Stomach (tissue), 4 donors: ENCODE results near the gene CNR2.

Experiments used
- EP300 ChIP-seq: sonication (generic); formaldehyde crosslinking; IDR thresholded peaks from one replicate; pipeline ENCODE4 v1.6.1; 2017; ENCODE audit warnings: antibody characterized with exemption
- POLR2A ChIP-seq, 4 donors: fragments of 450-650 bp; IDR thresholded peaks; one replicate each; pipeline ENCODE4 v1.6.1; 2016; ENCODE audit warnings: antibody characterized with exemption in 4 of 4, control low read depth in 2 of 4, mild to moderate bottlenecking in 1 of 4, moderate library complexity in 1 of 4
- POLR2AphosphoS5 ChIP-seq, 3 donors: sonication (generic); formaldehyde crosslinking; IDR thresholded peaks; one replicate each; pipeline ENCODE4 v1.6.1; 2016; ENCODE audit warnings: antibody characterized with exemption in 3 of 3
- TF ChIP-seq, protein P1 (sequence below), 7 experiments: fragments of 450-650 bp in 4 of 7; fragments of 200-600 bp in 3 of 7; sonication (generic) in 3 of 7; IDR thresholded peaks; one replicate each; pipeline ENCODE4 v1.5.1; 2016 to 2019; ENCODE audit warnings: antibody characterized with exemption in 7 of 7, control low read depth in 2 of 7, mild to moderate bottlenecking in 1 of 7

DNA sequence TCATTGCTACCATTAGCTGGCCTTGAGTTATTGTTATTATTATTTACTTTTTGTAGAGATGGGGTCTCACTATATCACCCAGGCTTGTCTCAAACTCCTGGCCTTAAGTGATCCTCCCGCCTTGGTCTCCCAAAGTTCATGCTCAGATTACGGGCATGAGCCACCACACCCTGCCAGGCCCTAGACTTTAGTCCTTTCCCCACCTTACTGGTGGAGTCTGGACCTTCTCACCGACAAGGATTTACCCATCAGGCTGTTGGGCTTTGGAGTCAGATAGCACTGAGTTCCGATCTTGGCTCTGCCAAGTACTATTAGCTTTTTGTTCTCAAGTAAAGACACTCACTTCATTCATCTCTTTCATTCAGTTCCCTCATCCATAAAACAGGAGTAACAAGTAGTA lies 17.2 kb downstream of the CNR2 start:
- TF ChIP-seq, protein P1, sequence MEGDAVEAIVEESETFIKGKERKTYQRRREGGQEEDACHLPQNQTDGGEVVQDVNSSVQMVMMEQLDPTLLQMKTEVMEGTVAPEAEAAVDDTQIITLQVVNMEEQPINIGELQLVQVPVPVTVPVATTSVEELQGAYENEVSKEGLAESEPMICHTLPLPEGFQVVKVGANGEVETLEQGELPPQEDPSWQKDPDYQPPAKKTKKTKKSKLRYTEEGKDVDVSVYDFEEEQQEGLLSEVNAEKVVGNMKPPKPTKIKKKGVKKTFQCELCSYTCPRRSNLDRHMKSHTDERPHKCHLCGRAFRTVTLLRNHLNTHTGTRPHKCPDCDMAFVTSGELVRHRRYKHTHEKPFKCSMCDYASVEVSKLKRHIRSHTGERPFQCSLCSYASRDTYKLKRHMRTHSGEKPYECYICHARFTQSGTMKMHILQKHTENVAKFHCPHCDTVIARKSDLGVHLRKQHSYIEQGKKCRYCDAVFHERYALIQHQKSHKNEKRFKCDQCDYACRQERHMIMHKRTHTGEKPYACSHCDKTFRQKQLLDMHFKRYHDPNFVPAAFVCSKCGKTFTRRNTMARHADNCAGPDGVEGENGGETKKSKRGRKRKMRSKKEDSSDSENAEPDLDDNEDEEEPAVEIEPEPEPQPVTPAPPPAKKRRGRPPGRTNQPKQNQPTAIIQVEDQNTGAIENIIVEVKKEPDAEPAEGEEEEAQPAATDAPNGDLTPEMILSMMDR (IDR thresholded peaks at IDR 0.05): no peak
- TF ChIP-seq EP300 (no peak), POLR2AphosphoS5 (IDR thresholded peaks at IDR 0.05) (no peak), POLR2A (IDR thresholded peaks at IDR 0.05) (no peak)
